ENCODE results near the gene SCN2B. TPM values are rescaled to one million over a fixed set of nuclear protein-coding genes. Genes with fewer than 3 reads are reported as not detected.

Gene SCN2B
- total RNA-seq, 2 donors from 2014 or later = 0.07 TPM; not detected in 1

DNA sequence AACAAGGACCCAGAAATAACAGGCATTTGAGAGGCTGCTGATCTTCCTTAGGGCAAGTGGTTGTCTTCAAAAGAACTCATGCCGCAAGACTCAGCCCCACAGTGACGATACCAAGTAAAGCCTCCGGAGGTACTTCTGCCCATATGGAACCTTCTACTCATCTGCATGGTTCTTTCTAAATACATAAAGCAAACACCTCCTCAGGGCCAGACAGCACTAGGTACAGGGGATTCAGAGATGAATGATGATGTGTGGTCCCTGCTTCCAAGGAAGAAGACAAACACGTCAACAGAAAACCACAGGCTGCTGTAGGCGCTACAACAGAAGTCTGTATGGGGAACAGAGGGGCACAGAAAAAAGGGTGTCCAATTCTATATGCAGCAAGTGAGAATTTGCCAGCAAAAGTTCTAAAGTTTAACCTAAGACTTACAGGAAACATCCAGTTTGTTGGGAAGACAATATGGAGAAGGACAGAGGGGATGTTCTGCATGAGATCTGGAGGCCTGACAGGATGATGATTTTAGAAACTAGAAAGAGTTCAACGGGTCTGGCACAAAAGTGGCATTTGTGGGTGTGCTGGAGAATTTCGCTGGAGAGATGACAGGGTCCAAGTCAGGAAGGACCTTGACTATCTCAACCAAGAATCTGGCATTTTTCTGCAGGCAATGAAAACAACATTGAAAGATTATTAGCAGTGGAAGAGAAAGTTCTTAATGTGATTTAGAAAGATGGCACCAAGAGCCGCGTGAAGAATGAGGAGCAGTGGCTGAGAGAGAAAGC, 24.7 kb upstream of the SCN2B start:
- Histone ChIP-seq H3K4me3 (no peak overlapping the region), H3K27ac (no peak overlapping the region), H3K36me3 (no peaks in the 10 kb centered on the region), H3K27me3 (replicated peaks; ENCODE audit: insufficient read depth) (no peaks in the 10 kb centered on the region), H3K4me1 (ENCODE audit: control insufficient read depth in 1 of 2, low read depth in 2 of 2) (no peaks in the 10 kb centered on the region), H3K9me3 (no peaks in the 10 kb centered on the region)
- DNase-seq (ENCODE audit: low spot score) (no peak), ATAC-seq (ENCODE audit: insufficient number of reproducible peaks, low FRiP score, low read depth) (no peak)
- TF ChIP-seq CTCF (IDR thresholded peaks at IDR 0.05) = no peak

DNA sequence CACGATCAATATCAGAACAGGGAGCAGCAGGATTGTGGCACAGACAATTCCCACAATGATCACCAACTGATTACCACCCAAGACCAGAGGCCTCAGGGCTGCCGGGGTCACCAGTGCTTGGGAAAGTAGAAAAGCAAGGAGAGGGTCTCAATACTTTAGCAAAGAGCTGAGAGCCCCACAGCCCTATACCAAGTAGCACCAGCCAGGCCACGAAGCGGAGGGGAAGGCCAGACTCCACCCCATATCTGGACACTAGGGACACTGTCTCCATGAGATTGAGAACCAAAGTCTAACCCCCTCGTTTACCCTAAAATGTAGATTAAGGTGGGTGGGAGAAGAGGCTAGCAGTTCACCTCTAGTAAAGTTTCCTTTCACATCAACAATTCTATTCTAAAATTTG, 24.1 kb upstream of the SCN2B start:
- DNase-seq (ENCODE audit: low spot score) (no peak), ATAC-seq (ENCODE audit: insufficient number of reproducible peaks, low FRiP score, low read depth) (no peak)
- no peak for TF ChIP-seq CTCF (IDR thresholded peaks at IDR 0.05)
- Histone ChIP-seq H3K4me3 (no peak overlapping the region), H3K27ac (no peak overlapping the region), H3K27me3 (replicated peaks; ENCODE audit: insufficient read depth) (no peaks in the 10 kb centered on the region), H3K4me1 (ENCODE audit: control insufficient read depth in 1 of 2, low read depth in 2 of 2) (peaks cover 0 to 2% of the 10 kb centered on the region in 2 donors), H3K36me3 (no peaks in the 10 kb centered on the region), H3K9me3 (no peaks in the 10 kb centered on the region)

GRCh38 chr11:118199135-118199534, 22.7 kb upstream of the SCN2B start:
- Histone ChIP-seq H3K36me3 (no peaks in the 10 kb centered on the region), H3K27me3 (replicated peaks; ENCODE audit: insufficient read depth) (no peaks in the 10 kb centered on the region), H3K9me3 (no peaks in the 10 kb centered on the region), H3K4me3 (no peak overlapping the region), H3K4me1 (ENCODE audit: control insufficient read depth in 1 of 2, low read depth in 2 of 2) (peaks cover 0 to 15% of the 10 kb centered on the region in 2 donors), H3K27ac (no peak overlapping the region)
- no peak for TF ChIP-seq CTCF (IDR thresholded peaks at IDR 0.05)
- ATAC-seq (ENCODE audit: insufficient number of reproducible peaks, low FRiP score, low read depth) (no peak), DNase-seq (ENCODE audit: low spot score) (no peak)

DNA sequence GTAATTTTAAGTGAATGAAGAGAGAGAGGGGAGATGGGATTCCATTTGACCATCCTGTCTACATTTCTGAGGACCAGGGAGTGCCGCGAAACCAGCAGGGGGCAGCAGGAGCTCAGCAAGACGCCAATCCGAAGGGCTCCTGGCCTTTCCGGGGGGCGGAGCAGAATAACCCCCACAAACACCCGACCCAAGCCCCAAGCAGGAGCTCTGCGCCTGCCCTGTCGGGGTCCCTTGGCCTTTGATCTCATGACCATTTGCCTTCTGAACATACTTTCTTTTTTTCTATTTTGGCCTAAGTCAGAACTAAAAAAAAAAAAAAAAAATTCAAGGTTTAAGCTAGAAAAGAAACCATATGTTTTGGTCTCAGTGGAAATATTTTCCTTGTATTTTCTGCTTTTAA, 21.9 kb upstream of the SCN2B start:
- H3K27me3 ChIP-seq (replicated peaks; ENCODE audit: insufficient read depth) = no peaks in the 10 kb centered on the region
- H3K4me3 ChIP-seq = peak overlapping the region; percentile 38
- peak; percentile 17 for DNase-seq (ENCODE audit: low spot score)
- H3K36me3 ChIP-seq = no peaks in the 10 kb centered on the region
- H3K27ac ChIP-seq = no peak overlapping the region
- peaks cover 0 to 15% of the 10 kb centered on the region in 2 donors for H3K4me1 ChIP-seq (ENCODE audit: control insufficient read depth in 1 of 2, low read depth in 2 of 2)
- TF ChIP-seq CTCF (IDR thresholded peaks at IDR 0.05) = peak; percentile 60
- H3K9me3 ChIP-seq = no peaks in the 10 kb centered on the region
- ATAC-seq (ENCODE audit: insufficient number of reproducible peaks, low FRiP score, low read depth) = no peak

GRCh38 chr11:118194835-118195627, 18.6 kb upstream of the SCN2B start:
- DNase-seq (ENCODE audit: low spot score) = peak; percentile 31
- Histone ChIP-seq H3K9me3 (no peaks in the 10 kb centered on the region), H3K36me3 (no peaks in the 10 kb centered on the region), H3K27me3 (replicated peaks; ENCODE audit: insufficient read depth) (no peaks in the 10 kb centered on the region), H3K4me3 (no peak overlapping the region), H3K27ac (no peak overlapping the region), H3K4me1 (ENCODE audit: control insufficient read depth in 1 of 2, low read depth in 2 of 2) (peaks cover 0 to 15% of the 10 kb centered on the region in 2 donors)
- TF ChIP-seq CTCF (IDR thresholded peaks at IDR 0.05) = no peak
- no peak for ATAC-seq (ENCODE audit: insufficient number of reproducible peaks, low FRiP score, low read depth)
